Ectodermal cell (in vitro differentiated cells): Measurements from ENCODE around the gene MED17.
"Not testable (repeated sequence)": the region's sequence is repeated elsewhere in the genome, so short reads cannot be mapped to it uniquely, and the experiment has no call there.

Experiments used
- H3K27ac ChIP-seq: 2 replicates; pipeline ENCODE4 v1.7.0; 2013; ENCODE audit warnings: mild to moderate bottlenecking, low read depth, low read length; ENCODE audit not compliant: insufficient read depth, poor library complexity, severe bottlenecking
- H3K27me3 ChIP-seq: 2 replicates; pipeline ENCODE4 v1.7.0; 2013; ENCODE audit warnings: mild to moderate bottlenecking, low read length; ENCODE audit not compliant: insufficient read depth, control insufficient read depth, poor library complexity, severe bottlenecking
- H3K36me3 ChIP-seq: one replicate; pipeline ENCODE4 v1.7.0; 2013; ENCODE audit warnings: low read length; ENCODE audit not compliant: control insufficient read depth, insufficient read depth
- H3K4me1 ChIP-seq: one replicate; pipeline ENCODE4 v1.7.0; 2013; ENCODE audit warnings: low read length; ENCODE audit not compliant: control insufficient read depth, insufficient read depth
- H3K4me3 ChIP-seq: 2 replicates; pipeline ENCODE4 v1.7.0; 2013; ENCODE audit warnings: low read depth, low read length, control low read depth; ENCODE audit not compliant: insufficient read depth
- H3K9me3 ChIP-seq: 2 replicates; pipeline ENCODE4 v1.7.0; 2013; ENCODE audit warnings: mild to moderate bottlenecking, low read length, moderate library complexity; ENCODE audit not compliant: control insufficient read depth
- WGBS, 2 experiments: methylation state at CpG; one replicate each; pipeline ENCODE4 v1.1.7; 2013; ENCODE audit warnings: missing lambda C conversion rate in 2 of 2; 5-methylcytosine and 5-hydroxymethylcytosine counted together

MED17 gene

GRCh38 chr11:93773601-93774200 lies 10.4 kb upstream of the MED17 start:
- no peak overlapping the region for H3K27ac ChIP-seq
- H3K9me3 ChIP-seq: no peaks in the 10 kb centered on the region
- H3K27me3 ChIP-seq: no peaks in the 10 kb centered on the region
- no peaks in the 10 kb centered on the region for H3K36me3 ChIP-seq
- H3K4me3 ChIP-seq: no peak overlapping the region
- no peaks in the 10 kb centered on the region for H3K4me1 ChIP-seq
- WGBS, 2 experiments: 89 to 92% methylated on average over 10 of the region's 10 CpGs

GRCh38 chr11:93774560-93774959 lies 9.5 kb upstream of the MED17 start:
- WGBS, 2 experiments: 99 to 100% methylated on average over 1 to 3 of the region's 3 CpGs
- not testable (repeated sequence) for H3K36me3 ChIP-seq, H3K27ac ChIP-seq, H3K9me3 ChIP-seq, H3K27me3 ChIP-seq, H3K4me1 ChIP-seq, H3K4me3 ChIP-seq

- Histone ChIP-seq H3K27ac (no peak overlapping the region), H3K9me3 (no peaks in the 10 kb centered on the region), H3K27me3 (no peaks in the 10 kb centered on the region), H3K4me3 (no peak overlapping the region), H3K36me3 (no peaks in the 10 kb centered on the region), H3K4me1 (no peaks in the 10 kb centered on the region)
- 53% methylated on average over 2 of the region's 2 CpGs; no CpG with 5 or more reads in 1 of the 2 experiments for WGBS, 2 experiments
Observed at GRCh38 chr11:93775289-93775688, 8.8 kb upstream of the MED17 start.

GRCh38 chr11:93783362-93783761 lies 720 bp upstream of the MED17 start:
- Histone ChIP-seq H3K9me3 (no peaks in the 10 kb centered on the region), H3K4me3 (peak overlapping the region; percentile 96), H3K4me1 (peaks cover 5% of the 10 kb centered on the region), H3K27ac (no peak overlapping the region), H3K36me3 (peaks cover 7% of the 10 kb centered on the region), H3K27me3 (no peaks in the 10 kb centered on the region)
- WGBS, 2 experiments: 85 to 88% methylated on average over 5 of the region's 7 CpGs

- peak overlapping the region; percentile 96 for H3K4me3 ChIP-seq
- peak overlapping the region; percentile 99 for H3K27ac ChIP-seq
- no peaks in the 10 kb centered on the region for H3K27me3 ChIP-seq
- H3K9me3 ChIP-seq: no peaks in the 10 kb centered on the region
- H3K36me3 ChIP-seq: peaks cover 11% of the 10 kb centered on the region
- peaks cover 5% of the 10 kb centered on the region for H3K4me1 ChIP-seq
- 0 to 1% methylated on average over 9 of the region's 10 CpGs for whole genome bisulfite sequencing, 2 experiments
Observed at GRCh38 chr11:93783765-93784144, 327 bp upstream of the MED17 start.

GRCh38 chr11:93784935-93785360 lies 866 bp downstream of the MED17 start:
- Histone ChIP-seq H3K4me3 (peak overlapping the region; percentile 96), H3K4me1 (peaks cover 5% of the 10 kb centered on the region), H3K36me3 (peaks cover 21% of the 10 kb centered on the region), H3K9me3 (no peaks in the 10 kb centered on the region), H3K27me3 (no peaks in the 10 kb centered on the region), H3K27ac (peak overlapping the region; percentile 39)
- 0 to 1% methylated on average over 13 of the region's 13 CpGs for WGBS, 2 experiments

- no peaks in the 10 kb centered on the region for H3K27me3 ChIP-seq
- no peaks in the 10 kb centered on the region for H3K4me1 ChIP-seq
- no peak overlapping the region for H3K4me3 ChIP-seq
- H3K27ac ChIP-seq: no peak overlapping the region
- WGBS, 2 experiments: 91 to 94% methylated on average over 5 of the region's 5 CpGs
- peaks cover 73% of the 10 kb centered on the region for H3K36me3 ChIP-seq
- no peaks in the 10 kb centered on the region for H3K9me3 ChIP-seq
Observed at GRCh38 chr11:93791493-93791892, 7.4 kb downstream of the MED17 start.

GRCh38 chr11:93796441-93797231 lies 12.6 kb downstream of the MED17 start:
- Histone ChIP-seq H3K27me3 (no peaks in the 10 kb centered on the region), H3K9me3 (no peaks in the 10 kb centered on the region), H3K36me3 (peaks cover 67% of the 10 kb centered on the region), H3K4me3 (no peak overlapping the region), H3K27ac (no peak overlapping the region), H3K4me1 (no peaks in the 10 kb centered on the region)
- WGBS, 2 experiments: 88 to 89% methylated on average over 6 of the region's 6 CpGs

GRCh38 chr11:93801366-93801765 lies 17.3 kb downstream of the MED17 start:
- 100% methylated on average over 1 to 2 of the region's 2 CpGs for WGBS, 2 experiments
- no peaks in the 10 kb centered on the region for H3K27me3 ChIP-seq
- no peaks in the 10 kb centered on the region for H3K4me1 ChIP-seq
- H3K4me3 ChIP-seq: no peak overlapping the region
- H3K27ac ChIP-seq: no peak overlapping the region
- no peaks in the 10 kb centered on the region for H3K9me3 ChIP-seq
- peaks cover 59% of the 10 kb centered on the region for H3K36me3 ChIP-seq

GRCh38 chr11:93804879-93805278 lies 20.8 kb downstream of the MED17 start:
- no peaks in the 10 kb centered on the region for H3K27me3 ChIP-seq
- no peak overlapping the region for H3K4me3 ChIP-seq
- H3K36me3 ChIP-seq: peaks cover 53% of the 10 kb centered on the region
- 86% methylated on average over 2 of the region's 2 CpGs; no CpG with 5 or more reads in 1 of the 2 experiments for whole genome bisulfite sequencing, 2 experiments
- no peaks in the 10 kb centered on the region for H3K4me1 ChIP-seq
- no peak overlapping the region for H3K27ac ChIP-seq
- no peaks in the 10 kb centered on the region for H3K9me3 ChIP-seq
